NCI-H187 (cell line): Measurements from ENCODE around the gene LILRB4.
"Not testable (repeated sequence)": the region's sequence is repeated elsewhere in the genome, so short reads cannot be mapped to it uniquely, and the experiment has no call there.

Experiments used
- DNase-seq, 2 experiments: peaks; one replicate each; lab custom pipeline; 2025; lab: John Stamatoyannopoulos, UW

LILRB4 gene

DNA sequence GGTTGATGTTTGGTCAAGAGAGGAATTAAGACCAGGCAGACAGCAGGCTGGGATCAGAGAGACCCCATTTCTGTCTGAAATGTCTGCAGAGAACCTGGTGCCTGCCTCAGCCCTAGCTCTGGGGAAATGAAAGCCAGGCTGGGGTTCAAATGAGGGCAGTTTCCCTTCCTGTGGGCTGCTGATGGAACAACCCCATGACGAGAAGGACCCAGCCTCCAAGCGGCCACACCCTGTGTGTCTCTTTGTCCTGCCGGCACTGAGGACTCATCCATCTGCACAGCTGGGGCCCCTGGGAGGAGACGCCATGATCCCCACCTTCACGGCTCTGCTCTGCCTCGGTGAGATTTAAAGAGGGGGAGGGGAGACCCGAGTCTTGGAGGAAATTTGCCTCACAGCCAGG lies at the start of gene LILRB4:
TSS of gene LILRB4 (plus strand) at position 256 of the 400 bp plus-strand sequence. CDS start at position 305, 49 bp downstream.
- DNase-seq, result no peak

DNA sequence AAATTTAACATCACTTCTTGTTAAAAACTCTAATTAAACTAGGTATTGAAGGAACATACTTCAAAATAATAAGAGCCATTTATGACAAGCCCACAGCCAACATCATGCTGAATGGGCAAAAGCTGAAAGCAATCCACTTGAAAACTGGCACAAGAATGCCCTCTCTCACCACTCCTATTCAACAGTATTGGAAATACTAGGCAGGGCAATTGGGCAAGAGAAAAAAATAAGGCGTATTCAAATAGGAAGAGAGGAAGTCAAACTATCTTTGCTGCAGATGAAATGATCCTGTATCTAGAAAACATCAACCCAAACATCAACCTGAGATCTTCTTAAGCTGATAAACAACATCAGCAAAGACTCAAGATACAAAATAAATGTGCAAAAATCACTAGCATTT lies 48.1 kb upstream of the LILRB4 start:
- DNase-seq, result no peak

DNA sequence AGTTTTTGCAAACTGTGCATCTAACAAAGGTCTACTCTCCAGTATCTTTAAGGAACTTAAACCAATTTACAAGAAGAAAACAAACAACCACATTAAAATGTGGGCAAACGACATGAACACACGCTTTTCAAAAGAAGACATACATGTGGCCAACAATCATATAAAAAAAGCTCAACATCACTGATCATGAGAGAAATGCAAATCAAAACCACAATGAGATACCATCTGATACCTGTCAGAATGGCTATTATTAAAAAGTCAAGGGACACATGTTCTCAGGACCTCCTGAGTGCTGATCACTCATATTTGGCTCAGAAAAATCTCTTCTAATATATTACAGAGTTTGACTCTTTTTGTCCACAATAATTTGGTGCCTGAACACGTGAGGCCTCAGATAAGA lies 46.7 kb upstream of the LILRB4 start:
- DNase-seq, result no peak

DNA sequence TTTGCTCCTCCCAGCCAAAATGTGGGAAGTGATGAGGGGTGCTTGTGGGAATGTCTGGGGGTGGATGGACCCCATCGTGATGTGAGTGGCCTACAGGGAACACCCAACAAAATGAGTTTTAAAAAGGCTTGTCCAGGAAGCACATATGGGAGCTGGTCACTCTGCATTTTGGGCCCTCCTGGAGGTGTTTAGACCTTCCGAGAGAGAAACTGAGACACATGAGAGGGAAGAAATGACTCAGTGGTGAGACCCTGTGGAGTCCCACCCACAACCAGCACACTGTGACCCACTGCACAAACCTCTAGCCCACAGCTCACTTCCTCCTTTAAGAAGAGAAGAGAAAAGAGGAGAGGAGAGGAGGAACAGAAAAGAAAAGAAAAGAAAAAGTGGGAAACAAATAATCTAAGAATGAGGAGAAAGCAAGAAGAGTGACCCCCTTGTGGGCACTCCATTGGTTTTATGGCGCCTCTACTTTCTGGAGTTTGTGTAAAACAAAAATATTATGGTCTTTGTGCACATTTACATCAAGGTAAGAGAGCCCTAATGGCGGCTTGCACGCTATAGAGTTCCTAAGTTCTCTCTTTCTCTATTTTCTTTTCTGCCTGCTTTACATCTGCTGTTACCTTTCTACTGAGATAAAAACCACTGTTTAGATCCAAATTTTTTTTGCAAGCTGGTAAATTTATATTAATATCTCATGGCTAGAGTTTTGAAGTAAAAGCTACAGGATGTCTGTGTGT lies 45.8 kb upstream of the LILRB4 start:
- DNase-seq, result no peak

DNA sequence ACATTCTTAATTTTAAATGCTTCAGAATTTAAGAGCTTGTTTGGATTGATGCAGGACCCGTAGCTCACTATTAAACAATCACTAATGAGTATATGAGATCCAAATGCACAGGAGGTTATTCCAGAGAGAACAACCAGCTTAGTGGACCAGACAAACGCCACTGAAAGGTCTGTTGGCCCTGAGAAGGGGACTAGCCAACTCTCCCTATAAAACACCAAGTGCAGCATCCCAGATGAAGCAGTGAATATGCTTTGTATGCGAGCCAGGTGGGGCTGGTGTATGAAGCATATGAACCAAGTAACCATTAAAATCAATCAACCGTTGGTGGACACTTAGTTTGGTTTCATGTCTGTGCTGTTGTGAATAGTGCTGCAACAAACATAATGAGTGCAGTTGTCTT lies 42.3 kb upstream of the LILRB4 start:
- DNase-seq, result no peak

DNA sequence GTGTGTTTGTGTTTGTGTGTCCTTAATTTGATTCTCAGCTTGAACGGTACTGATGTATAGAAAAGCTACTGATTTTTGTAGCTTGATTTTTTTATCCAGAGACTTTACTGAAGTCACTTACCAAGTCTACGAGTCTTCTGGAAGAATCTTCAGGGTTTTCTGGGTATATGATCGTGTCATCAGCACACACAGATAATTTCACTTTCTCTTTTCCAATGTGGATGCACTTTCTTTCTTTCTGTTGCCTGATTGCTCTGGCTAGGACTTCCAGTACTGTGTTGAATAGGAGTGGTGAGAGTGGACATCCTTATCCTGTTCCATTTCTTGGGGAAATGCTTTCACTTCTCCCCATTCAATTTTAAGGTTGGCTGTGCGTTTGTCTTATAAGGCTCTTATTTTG lies 40.4 kb upstream of the LILRB4 start:
- DNase-seq, result no peak

DNA sequence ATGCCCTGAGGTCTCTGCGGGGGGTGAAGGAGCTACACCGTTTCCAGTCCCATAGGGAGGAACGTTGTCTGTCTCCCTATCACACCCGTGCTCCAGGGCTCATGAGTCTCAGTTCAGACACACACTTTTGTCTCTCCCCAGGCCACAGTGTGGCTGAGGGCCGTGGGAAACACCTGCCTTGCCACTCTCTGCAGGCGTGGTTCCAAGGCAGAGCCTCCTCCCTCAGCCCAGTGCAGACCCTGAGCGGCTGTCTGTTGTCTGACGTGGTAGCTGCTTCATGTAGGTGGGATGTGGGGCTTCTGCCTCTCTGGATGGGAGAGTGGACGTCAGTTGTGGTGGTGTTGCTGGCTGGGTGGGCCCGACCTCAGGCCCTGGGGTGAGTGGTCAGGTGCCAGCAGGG lies 38.6 kb upstream of the LILRB4 start:
- not testable (repeated sequence) for DNase-seq

DNA sequence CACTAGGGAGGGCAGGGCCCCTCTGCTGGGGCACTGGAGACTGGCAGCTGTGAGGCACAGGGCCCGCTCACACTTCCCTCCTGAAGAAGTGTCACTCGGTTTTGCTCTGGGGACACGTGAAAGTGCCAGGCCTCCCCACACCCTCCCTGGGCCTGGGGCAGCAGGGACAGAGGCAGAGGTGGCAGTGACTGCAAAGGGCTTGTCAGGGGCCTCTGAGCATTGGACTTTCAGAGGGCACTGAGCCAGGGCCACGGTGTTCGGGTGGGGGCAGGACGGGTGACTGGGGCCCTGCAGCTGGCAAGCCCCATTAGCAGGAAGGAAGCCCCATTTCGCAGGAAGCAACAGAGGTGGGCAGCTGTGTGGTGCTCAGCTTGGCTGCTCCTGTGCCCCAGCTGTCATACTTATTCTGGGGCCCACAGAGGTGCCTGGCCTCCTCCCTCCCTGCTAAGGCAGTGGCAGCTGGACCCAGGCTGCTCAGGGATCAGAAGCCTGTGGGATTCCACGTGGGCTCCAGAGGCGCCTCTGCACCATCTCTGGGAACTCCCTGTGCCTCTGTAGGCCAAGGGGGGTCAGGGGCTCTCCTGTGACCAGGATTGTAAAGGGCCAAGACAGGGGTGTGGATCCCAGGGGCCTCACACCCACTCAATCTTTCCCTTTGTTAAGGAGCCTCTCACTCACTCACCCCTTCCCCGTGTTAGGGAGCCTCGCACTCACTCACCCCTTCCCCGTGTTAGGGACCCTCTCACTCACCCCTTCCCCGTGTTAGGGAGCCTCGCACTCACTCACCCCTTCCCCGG lies 37.7 kb upstream of the LILRB4 start:
- not testable (repeated sequence) for DNase-seq

DNA sequence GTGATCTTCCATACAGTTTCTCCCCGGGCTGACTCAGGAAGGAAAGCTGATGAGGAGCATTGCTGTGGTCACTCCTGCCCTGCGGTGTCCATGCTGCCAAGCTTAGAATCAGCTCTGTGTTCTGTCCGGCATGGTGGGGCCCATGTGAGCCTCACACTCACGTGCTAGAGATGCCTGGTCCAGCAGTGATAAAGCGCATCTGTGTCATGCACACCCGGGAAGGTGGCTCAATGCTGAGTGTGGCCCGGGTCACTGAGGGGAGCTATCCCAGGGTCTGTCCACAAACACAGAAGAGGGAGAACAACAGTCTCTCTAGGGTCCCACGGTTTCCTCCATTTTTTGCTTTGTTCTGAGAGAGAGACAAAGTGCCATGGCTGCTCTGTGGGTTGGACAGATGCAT lies 36.0 kb upstream of the LILRB4 start:
- no peak for DNase-seq

DNA sequence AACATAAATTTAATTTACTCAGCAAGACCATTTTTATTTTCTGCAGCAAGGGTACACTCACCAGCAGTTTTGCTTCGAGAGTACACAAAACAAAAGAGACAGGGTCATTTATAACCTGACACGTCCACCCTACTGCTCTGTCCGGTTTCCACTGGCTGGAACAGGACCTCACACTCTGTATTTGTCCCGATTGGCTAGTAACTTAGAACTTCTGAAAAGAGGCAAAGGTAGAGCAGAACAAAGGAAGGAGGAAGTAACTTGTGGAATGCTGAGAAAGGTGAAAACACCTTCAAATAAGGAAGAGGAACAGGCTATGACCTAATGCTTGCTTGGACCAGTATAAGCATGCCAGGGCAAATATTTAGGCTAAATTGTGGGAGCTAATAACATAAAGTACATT lies 34.9 kb upstream of the LILRB4 start:
- not testable (repeated sequence) for DNase-seq

DNA sequence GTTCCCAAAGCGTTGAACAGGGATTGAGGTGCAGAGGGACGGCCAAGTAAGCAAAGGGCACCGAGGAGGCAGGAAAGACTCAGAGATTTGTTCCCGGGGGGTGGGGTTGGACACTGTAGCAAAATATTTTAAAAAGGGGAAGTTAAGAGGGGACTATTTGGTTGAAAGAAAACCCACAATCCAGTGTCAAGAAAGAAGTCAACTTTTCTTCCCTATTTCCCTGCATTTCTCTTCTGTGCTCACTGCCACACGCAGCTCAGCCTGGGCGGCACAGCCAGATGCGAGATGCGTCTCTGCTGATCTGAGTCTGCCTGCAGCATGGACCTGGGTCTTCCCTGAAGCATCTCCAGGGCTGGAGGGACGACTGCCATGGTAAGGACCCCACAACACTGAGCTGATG lies 32.5 kb upstream of the LILRB4 start, which contains the start of gene LILRB1:
TSS of gene LILRB1 (plus strand) at position 223 of the 400 bp plus-strand sequence. CDS start 590 bp downstream, outside the sequence.
- DNase-seq, result not testable (repeated sequence)

DNA sequence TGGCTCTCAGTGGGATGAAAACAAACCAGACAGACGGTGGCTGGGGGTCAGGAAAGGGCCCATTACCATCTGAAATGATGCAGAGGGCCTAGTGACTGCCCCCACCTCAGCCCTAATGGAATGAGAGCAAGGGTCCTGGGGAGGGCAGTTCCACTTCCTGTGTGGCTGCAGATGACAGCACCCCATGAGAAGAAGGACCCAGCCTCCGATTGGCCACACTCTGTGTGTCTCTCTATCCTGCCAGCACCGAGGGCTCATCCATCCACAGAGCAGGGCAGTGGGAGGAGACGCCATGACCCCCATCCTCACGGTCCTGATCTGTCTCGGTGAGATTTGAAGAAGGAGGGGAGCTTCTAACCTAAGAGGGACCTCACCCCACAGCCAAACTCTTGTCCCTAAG lies 32.0 kb upstream of the LILRB4 start:
- DNase-seq, result no peak

DNA sequence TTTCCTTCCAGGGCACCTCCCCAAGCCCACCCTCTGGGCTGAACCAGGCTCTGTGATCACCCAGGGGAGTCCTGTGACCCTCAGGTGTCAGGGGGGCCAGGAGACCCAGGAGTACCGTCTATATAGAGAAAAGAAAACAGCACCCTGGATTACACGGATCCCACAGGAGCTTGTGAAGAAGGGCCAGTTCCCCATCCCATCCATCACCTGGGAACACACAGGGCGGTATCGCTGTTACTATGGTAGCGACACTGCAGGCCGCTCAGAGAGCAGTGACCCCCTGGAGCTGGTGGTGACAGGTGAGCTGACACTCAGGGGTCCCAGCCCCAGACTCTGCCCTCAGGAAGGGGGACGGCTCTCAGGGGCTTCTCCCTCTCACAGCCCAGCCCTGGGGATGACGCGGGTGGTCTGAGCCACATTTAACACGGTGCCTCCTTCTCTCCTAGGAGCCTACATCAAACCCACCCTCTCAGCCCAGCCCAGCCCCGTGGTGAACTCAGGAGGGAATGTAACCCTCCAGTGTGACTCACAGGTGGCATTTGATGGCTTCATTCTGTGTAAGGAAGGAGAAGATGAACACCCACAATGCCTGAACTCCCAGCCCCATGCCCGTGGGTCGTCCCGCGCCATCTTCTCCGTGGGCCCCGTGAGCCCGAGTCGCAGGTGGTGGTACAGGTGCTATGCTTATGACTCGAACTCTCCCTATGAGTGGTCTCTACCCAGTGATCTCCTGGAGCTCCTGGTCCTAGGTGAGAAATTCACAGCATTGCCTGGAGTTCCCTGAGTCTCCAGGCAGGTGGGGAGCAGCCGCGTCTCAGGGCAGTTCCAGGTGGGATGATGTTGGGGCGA lies 31.1 kb upstream of the LILRB4 start:
- DNase-seq, result not testable (repeated sequence)

DNA sequence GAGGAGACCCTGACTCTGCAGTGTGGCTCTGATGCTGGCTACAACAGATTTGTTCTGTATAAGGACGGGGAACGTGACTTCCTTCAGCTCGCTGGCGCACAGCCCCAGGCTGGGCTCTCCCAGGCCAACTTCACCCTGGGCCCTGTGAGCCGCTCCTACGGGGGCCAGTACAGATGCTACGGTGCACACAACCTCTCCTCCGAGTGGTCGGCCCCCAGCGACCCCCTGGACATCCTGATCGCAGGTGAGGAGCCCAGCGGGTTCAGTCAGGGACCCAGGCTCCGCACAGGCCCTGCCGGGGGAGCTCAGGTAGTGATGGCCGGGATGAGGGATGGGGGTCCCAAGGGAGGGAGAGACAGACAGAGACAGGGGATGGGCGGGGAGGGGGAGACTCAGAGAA lies 30.3 kb upstream of the LILRB4 start:
- not testable (repeated sequence) for DNase-seq

DNA sequence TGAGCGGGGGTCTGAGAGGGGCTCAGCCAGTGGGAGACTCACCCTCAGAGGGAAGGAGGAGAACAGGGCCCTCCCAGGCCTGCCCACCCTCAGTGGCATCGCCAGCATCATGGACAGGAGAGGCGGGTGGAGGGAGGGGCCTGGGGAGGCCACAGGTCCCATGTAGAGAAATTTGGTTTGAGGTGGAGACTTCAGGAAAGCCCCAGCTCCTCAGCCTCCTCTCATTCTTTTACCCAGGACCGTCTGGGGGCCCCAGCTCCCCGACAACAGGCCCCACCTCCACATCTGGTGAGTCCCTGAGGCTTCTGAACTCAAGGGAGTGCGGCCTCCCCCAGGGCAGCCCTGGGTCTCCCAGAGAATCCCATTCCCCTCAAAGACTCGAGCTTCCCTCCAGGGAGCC lies 29.4 kb upstream of the LILRB4 start:
- DNase-seq, result no peak

DNA sequence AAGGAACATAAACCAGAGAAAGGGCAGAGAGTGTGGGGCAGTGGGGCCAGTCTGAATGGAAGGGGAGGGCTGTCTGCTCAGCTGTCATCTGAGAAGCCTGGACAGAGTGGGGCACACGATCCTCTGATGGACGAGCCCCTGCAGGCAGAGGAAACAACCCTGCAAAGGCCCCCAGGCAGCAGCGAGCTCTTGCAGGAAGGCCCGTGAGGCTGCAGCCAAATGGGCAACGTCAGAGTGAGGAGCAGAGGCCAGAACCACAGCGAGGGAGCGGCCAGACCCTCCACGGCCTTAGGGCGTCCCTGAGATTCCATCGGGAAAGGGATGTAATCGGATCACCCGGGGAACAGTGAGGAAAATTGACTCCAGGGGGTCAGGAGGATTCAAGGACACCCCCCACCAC lies 26.7 kb upstream of the LILRB4 start:
- DNase-seq, result not testable (repeated sequence)

DNA sequence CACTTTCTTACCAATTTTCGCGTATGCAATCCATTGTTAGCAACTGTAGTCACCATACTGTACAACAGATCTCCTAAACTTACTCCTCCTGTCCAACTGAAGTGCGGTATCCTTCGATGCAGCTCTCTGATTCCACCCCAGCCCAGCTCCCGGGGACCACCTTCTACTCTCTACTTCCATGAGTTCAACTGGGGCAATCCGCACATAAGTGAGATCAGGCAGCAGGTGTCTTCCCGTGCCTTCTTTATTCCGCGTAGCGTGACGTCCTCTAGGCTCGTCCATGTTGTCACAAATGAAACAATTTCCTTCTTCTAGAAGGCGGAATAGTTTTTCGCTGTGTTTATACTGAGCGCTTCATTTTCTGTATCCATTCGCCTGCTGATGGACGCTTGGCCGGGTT lies 24.1 kb upstream of the LILRB4 start:
- DNase-seq, result no peak

DNA sequence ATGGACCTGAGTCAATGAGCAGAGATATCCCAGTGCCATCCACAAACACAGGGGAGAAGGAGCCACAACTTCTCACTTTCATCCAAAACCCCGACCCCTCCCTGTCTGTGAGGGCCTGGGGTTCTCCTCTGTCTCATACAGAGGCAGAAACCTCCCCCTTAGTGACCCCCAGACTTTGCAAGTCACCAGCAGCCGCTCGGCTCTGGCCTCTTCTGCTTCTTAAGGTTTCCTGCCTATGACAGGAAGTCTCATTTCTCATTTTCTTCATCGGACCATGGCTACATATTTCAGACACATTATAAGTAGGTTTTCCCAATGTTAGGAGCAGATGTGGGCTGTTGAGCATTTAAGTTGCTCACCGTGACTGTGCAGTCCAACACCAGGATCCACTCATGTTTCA lies 19.8 kb upstream of the LILRB4 start:
- not testable (repeated sequence) for DNase-seq

DNA sequence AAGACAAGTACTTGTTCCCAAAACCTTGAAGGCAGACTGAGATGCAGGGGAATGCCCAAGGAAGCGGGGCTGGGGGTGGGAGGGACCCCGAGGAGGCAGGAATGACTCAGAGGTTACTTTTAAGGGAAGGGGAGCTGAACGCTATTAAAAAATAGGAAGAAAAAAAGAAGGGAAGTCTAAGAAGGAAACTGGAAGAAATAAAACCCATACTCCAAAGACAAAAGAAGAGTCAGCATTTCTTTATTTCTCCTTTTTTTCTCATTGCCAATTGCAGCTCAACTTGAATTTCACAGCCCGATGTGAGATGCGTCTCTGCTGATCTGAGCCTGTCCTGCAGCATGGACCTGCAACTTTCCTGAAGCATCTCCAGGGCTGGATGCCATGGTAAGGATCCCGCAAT lies 19.2 kb upstream of the LILRB4 start:
- DNase-seq, result not testable (repeated sequence)

DNA sequence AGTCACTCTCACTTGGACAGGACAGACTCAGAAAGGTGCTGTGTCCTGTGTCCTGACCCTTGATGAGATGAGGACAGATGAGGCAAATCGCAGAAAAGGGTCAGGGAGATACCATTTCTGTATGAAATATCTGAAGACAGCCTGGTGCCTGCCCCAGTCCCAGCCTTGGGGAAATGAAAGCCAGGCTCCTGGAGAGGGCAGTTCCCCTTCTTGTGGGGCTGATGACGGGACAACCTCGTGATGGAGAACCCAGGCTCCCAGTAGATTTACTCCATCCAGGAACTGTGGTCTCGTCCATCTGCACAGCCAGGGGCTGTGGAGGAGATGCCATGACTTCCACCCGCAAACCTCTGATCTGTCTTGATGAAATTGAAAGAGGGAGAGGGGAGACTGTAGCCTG lies 18.7 kb upstream of the LILRB4 start:
- DNase-seq, result no peak

DNA sequence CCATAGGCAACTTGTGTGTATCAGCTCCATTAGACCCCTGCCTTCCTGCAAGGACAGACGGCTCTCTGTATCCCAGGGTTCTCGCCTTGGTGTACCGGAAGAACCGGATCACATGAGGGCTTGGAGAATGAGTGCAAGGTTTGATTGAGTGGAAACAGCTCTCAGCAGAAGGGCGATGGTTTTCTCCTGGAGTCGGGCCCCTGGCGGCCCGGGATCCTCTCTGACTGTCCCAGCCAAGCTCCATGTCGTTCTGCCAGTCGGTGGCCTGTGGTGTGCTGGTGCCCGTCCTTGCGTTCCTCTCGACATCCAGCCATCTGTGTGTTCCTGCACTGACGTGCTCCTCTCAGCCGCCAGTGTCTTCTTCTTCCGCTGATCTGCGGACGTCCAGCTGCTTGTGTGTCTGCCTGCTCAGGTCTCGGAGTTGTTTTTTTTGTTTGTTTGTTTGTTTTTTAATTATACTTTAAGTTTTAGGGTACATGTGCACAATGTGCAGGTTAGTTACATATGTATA lies 16.4 kb upstream of the LILRB4 start:
- no peak for DNase-seq

DNA sequence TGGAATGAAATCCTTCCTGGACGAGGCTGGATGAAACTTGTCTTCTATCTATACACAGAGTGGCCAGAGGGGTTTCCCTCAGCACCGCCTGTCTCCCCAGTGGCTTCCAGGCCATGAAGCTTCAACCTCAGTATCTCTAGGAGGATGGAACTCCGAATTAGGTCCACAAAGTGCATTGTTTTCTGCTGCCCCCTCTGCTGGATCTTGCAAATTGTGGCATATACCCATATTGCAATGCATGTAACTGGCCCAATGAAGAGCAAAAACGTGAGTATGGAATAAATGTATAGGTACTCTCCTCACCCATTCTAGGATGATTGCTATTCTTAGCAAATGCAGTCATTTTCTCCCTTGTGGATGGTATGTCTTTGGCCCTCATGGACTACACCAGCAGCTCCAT lies 14.7 kb upstream of the LILRB4 start:
- no peak for DNase-seq
